Measurements from ENCODE around the gene RGS16. TPM values are rescaled to one million over a fixed set of nuclear protein-coding genes. Genes with fewer than 3 reads are reported as not detected.

Gene RGS16
- total and polyA plus RNA-seq, 4 donors = 0.54 to 2.7 (median 0.83) TPM

GRCh38 chr1:182620924-182621585 lies 16.9 kb upstream of the RGS16 start (continued):
- TF ChIP-seq CTCF (IDR thresholded peaks at IDR 0.05; ENCODE audit: low read depth, low read length, missing input control) (no peak), HNF4A (conservative IDR thresholded peaks at IDR 0.05) (no peak), JUND (IDR thresholded peaks at IDR 0.05) (no peak), SP1 (IDR thresholded peaks at IDR 0.05) (no peak), GABPA (IDR thresholded peaks at IDR 0.05 in 1 of 2, conservative IDR thresholded peaks at IDR 0.05 in 1 of 2) (no peak)

- 64% methylated on average over 6 of the region's 6 CpGs for WGBS
- Histone ChIP-seq H3K4me3 (ENCODE audit: low read depth in 1 of 3, low read length in 3 of 3) (no peak overlapping the region), H3K4me1 (ENCODE audit: control insufficient read depth in 4 of 4, insufficient read depth in 4 of 4, low read length in 3 of 4) (peaks cover 1 to 24% (median 14%) of the 10 kb centered on the region in 4 donors), H3K36me3 (ENCODE audit: control insufficient read depth in 4 of 4, insufficient read depth in 3 of 4, low read depth in 1 of 4, low read length in 3 of 4) (no peaks in the 10 kb centered on the region), H3K27me3 (ENCODE audit: control insufficient read depth in 4 of 4, insufficient read depth in 4 of 4, low read length in 3 of 4) (no peaks in the 10 kb centered on the region), H3K9me3 (ENCODE audit: control insufficient read depth in 4 of 4, low read length in 3 of 4) (no peaks in the 10 kb centered on the region), H3K9ac (ENCODE audit: low read depth in 1 of 2, low read length in 2 of 2) (no peak overlapping the region), H3K27ac (ENCODE audit: low read depth in 1 of 2, low read length in 2 of 2) (no peak overlapping the region)
- TF ChIP-seq HNF4A (conservative IDR thresholded peaks at IDR 0.05) = no peak
- TF ChIP-seq ZBTB33 (IDR thresholded peaks at IDR 0.05) = no peak
- no peak for TF ChIP-seq TAF1 (conservative IDR thresholded peaks at IDR 0.05)
- TF ChIP-seq FOXA1 (IDR thresholded peaks at IDR 0.05) = no peak
- TF ChIP-seq CTCF (IDR thresholded peaks at IDR 0.05; ENCODE audit: low read depth, low read length, missing input control) = no peak
- no peak for TF ChIP-seq RAD21 (IDR thresholded peaks at IDR 0.05)
- no peak for TF ChIP-seq GABPA (IDR thresholded peaks at IDR 0.05 in 1 of 2, conservative IDR thresholded peaks at IDR 0.05 in 1 of 2)
- TF ChIP-seq EGR1 (IDR thresholded peaks at IDR 0.05; ENCODE audit: low read depth in 2 of 2) = no peak
- no peak for TF ChIP-seq HNF4G (IDR thresholded peaks at IDR 0.05)
- DNase-seq (ENCODE audit: low spot score) = no peak
These were observed 13.7 kb upstream of the RGS16 start for GRCh38 chr1:182617734-182618351.

GRCh38 chr1:182617014-182617429 lies 12.8 kb upstream of the RGS16 start:
- Histone ChIP-seq H3K9ac (ENCODE audit: low read depth in 1 of 2, low read length in 2 of 2) (no peak overlapping the region), H3K9me3 (ENCODE audit: control insufficient read depth in 4 of 4, low read length in 3 of 4) (no peaks in the 10 kb centered on the region), H3K4me1 (ENCODE audit: control insufficient read depth in 4 of 4, insufficient read depth in 4 of 4, low read length in 3 of 4) (peaks cover 1 to 24% (median 14%) of the 10 kb centered on the region in 4 donors), H3K36me3 (ENCODE audit: control insufficient read depth in 4 of 4, insufficient read depth in 3 of 4, low read depth in 1 of 4, low read length in 3 of 4) (no peaks in the 10 kb centered on the region), H3K27me3 (ENCODE audit: control insufficient read depth in 4 of 4, insufficient read depth in 4 of 4, low read length in 3 of 4) (no peaks in the 10 kb centered on the region), H3K27ac (ENCODE audit: low read depth in 1 of 2, low read length in 2 of 2) (no peak overlapping the region), H3K4me3 (ENCODE audit: low read depth in 1 of 3, low read length in 3 of 3) (no peak overlapping the region)
- DNase-seq (ENCODE audit: low spot score) = no peak
- TF ChIP-seq RAD21 (IDR thresholded peaks at IDR 0.05) (no peak), YY1 (IDR thresholded peaks at IDR 0.05) (no peak), ZBTB33 (IDR thresholded peaks at IDR 0.05) (no peak), GABPA (IDR thresholded peaks at IDR 0.05 in 1 of 2, conservative IDR thresholded peaks at IDR 0.05 in 1 of 2) (no peak), RXRA (IDR thresholded peaks at IDR 0.05) (no peak), ATF3 (IDR thresholded peaks at IDR 0.05) (no peak), NR2F2 (IDR thresholded peaks at IDR 0.05) (no peak), FOXA1 (IDR thresholded peaks at IDR 0.05) (no peak)
- 54% methylated on average over 4 of the region's 4 CpGs for WGBS
